Psoas muscle (tissue), 8 donors: ENCODE results near the gene MED31. TPM values are rescaled to one million over a fixed set of nuclear protein-coding genes. Genes with fewer than 3 reads are reported as not detected.

Experiments used
- ATAC-seq, 4 donors: fragments of 200-7000 bp; cut with Tn5 transposase; one replicate each; pipeline ENCODE4 v1.9.1; 2020; ENCODE audit warnings: moderate library complexity in 3 of 4, mild to moderate bottlenecking in 2 of 4
- DNase-seq, 2 donors: peaks; one replicate each; pipeline ENCODE4 v3.0.0-alpha.2; 2020
- H3K27ac ChIP-seq: fragments of 200-600 bp; one replicate; pipeline ENCODE4 v1.8.0; 2022
- H3K27me3 ChIP-seq, 3 donors: fragments of 200-600 bp in 1 of 3; one replicate each; pipeline versions ENCODE4 v1.6.1 to v1.8.0; 2013 to 2022; ENCODE audit warnings: low read length in 2 of 3, mild to moderate bottlenecking in 2 of 3, moderate library complexity in 1 of 3; ENCODE audit not compliant: insufficient read depth in 3 of 3
- H3K36me3 ChIP-seq, 2 donors: fragments of 200-600 bp in 1 of 2; one replicate each; pipeline versions ENCODE4 v1.6.1 to v1.8.0; 2013 to 2022; ENCODE audit warnings: low read depth in 1 of 2, mild to moderate bottlenecking in 1 of 2, moderate library complexity in 1 of 2; ENCODE audit not compliant: insufficient read depth in 1 of 2
- H3K4me1 ChIP-seq: fragments of 200-600 bp; one replicate; pipeline ENCODE4 v1.8.0; 2022
- H3K4me3 ChIP-seq: fragments of 200-600 bp; one replicate; pipeline ENCODE4 v1.8.0; 2022; ENCODE audit warnings: mild to moderate bottlenecking
- H3K9me3 ChIP-seq: fragments of 200-600 bp; one replicate; pipeline ENCODE4 v1.8.0; 2022
- WGBS, 3 donors: extraction: QIAGEN DNeasy Blood & Tissue Kit; methylation state at CpG; one replicate each; pipeline versions ENCODE4 v1.1.6 to v1.1.7; 2013; 5-methylcytosine and 5-hydroxymethylcytosine counted together
- intact Hi-C, 2 donors: fragments of 100-400 bp; cut with DNase I; formaldehyde crosslinking; loops; one replicate each; pipeline versions ENCODE4 v1.11.0 to v1.14.2; 2022
- polyA plus RNA-seq, 3 donors: library from polyadenylated mRNA; stranded (reverse); fragments of 200-250 nt; gene quantifications; one replicate each; pipeline ENCODE4 v1.2.3, GENCODE V29; 2013
- total RNA-seq, 4 donors: library from RNA; stranded (reverse); fragmentation: NEBNext Ultra II Directional in 2 of 4; extraction: Animal tissue kit (Norgen Biotek cat#: 25700) in 2 of 4; gene quantifications; one replicate each; pipeline versions ENCODE4 v1.2.1 to v1.2.4, GENCODE V29; 2021 to 2023
- TF ChIP-seq, protein P1 (sequence below): fragments of 200-600 bp; IDR thresholded peaks from one replicate; pipeline ENCODE4 v1.8.0; 2022; ENCODE audit warnings: antibody characterized with exemption
- donor health status: healthy with polysubstance abuse.
- donor health status: DM: no; HTN: no; CAD: no; lungs with moderate emphysema.
- donor health status: Bipolar disorder and iron deficiency.
- donor health status: healthy.
- donor health status: DM: yes; HTN: yes; CAD: no.
- donor health status: DM: no; HTN: no; CAD: no.
- donor health status: DM: no; HTN: no; CAD: no.
- donor health status: DM: yes; HTN: yes; CAD: no.

Gene MED31
- total and polyA plus RNA-seq, 7 donors: 12.2 to 55.2 (median 12.7) TPM

DNA sequence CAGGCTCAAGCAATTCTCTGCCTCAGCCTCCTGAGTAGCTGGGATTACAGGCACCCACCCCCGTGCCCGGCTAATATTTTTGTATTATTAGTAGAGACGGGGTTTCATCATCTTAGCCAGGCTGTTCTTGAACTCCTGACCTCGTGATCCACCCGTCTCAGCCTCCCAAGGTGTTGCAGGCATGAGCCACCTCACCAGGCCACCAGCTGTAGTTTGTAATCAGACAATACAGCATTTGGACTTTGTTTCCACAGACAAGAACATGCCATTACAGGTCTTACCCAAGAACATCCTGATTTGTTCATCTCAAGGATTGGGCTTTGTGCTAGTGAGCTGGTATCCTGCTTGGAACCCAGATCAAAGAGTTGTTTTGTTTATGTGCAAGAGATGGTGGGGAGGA, 30.3 kb upstream of the MED31 start:
- peaks cover 0 to 45% (median 6%) of the 10 kb centered on the region in 3 donors for H3K27me3 ChIP-seq
- no peaks in the 10 kb centered on the region for H3K4me1 ChIP-seq
- no peak for DNase-seq
- WGBS, 3 donors: 75 to 82% (median 77%) methylated on average over 5 of the region's 5 CpGs
- H3K27ac ChIP-seq: no peak overlapping the region
- ATAC-seq: no peak
- H3K36me3 ChIP-seq: no peaks in the 10 kb centered on the region
- TF ChIP-seq, protein P1, sequence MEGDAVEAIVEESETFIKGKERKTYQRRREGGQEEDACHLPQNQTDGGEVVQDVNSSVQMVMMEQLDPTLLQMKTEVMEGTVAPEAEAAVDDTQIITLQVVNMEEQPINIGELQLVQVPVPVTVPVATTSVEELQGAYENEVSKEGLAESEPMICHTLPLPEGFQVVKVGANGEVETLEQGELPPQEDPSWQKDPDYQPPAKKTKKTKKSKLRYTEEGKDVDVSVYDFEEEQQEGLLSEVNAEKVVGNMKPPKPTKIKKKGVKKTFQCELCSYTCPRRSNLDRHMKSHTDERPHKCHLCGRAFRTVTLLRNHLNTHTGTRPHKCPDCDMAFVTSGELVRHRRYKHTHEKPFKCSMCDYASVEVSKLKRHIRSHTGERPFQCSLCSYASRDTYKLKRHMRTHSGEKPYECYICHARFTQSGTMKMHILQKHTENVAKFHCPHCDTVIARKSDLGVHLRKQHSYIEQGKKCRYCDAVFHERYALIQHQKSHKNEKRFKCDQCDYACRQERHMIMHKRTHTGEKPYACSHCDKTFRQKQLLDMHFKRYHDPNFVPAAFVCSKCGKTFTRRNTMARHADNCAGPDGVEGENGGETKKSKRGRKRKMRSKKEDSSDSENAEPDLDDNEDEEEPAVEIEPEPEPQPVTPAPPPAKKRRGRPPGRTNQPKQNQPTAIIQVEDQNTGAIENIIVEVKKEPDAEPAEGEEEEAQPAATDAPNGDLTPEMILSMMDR: no peak
- intact Hi-C loops: no loop called here
- no peaks in the 10 kb centered on the region for H3K9me3 ChIP-seq
- no peak overlapping the region for H3K4me3 ChIP-seq

DNA sequence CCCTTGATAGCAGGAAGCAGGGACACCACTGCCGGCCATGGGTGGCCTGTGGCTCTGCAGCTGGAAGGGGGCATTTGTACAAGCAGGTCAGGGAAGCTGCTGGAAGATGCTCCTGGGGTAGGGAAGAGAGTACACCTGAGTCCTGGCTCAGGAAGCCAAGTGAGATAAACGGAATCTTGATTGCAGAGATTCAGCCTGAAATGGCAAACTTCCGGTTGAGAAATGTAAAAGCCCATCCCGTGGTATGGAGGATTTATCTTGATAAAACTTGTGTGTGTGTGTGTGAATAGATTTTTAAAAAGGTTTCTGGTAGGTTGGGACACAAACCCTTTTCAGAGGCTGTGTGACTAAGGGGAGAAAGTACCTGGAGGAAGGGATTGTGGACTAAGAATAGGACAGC, 29.8 kb upstream of the MED31 start:
- H3K4me3 ChIP-seq: no peak overlapping the region
- no peaks in the 10 kb centered on the region for H3K36me3 ChIP-seq
- ATAC-seq (no peak), DNase-seq (no peak)
- peaks cover 0 to 45% (median 6%) of the 10 kb centered on the region in 3 donors for H3K27me3 ChIP-seq
- TF ChIP-seq, protein P1: no peak
- 65 to 72% (median 69%) methylated on average over 4 of the region's 4 CpGs for WGBS, 3 donors
- H3K4me1 ChIP-seq: no peaks in the 10 kb centered on the region
- no peak overlapping the region for H3K27ac ChIP-seq
- H3K9me3 ChIP-seq: no peaks in the 10 kb centered on the region
- intact Hi-C loops: no loop called here

DNA sequence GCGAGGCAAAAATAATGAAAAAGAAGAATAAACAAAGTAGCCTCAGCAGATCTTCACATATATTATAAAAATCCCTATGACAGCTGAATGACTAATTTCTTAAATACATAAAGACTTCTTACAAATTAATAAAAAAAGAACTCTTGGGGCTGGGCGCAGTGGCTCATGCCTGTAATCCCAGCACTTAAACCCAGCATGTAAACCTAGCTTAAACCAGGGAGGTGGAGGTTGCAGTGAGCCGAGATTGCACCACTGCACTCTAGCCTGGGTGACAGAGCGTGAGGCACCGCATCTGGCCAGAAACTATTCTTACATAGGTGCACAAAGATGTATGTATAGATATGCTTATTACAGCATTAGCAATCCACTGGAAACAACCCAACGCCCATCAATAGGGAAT, 27.8 kb upstream of the MED31 start:
- TF ChIP-seq, protein P1: no peak
- Histone ChIP-seq H3K9me3 (no peaks in the 10 kb centered on the region), H3K27ac (no peak overlapping the region), H3K4me3 (no peak overlapping the region), H3K27me3 (peaks cover 0 to 45% (median 6%) of the 10 kb centered on the region in 3 donors), H3K36me3 (no peaks in the 10 kb centered on the region), H3K4me1 (no peaks in the 10 kb centered on the region)
- WGBS, 3 donors: 76 to 81% (median 76%) methylated on average over 6 of the region's 6 CpGs
- no peak for DNase-seq
- ATAC-seq: no peak
- intact Hi-C loops: no loop called here

DNA sequence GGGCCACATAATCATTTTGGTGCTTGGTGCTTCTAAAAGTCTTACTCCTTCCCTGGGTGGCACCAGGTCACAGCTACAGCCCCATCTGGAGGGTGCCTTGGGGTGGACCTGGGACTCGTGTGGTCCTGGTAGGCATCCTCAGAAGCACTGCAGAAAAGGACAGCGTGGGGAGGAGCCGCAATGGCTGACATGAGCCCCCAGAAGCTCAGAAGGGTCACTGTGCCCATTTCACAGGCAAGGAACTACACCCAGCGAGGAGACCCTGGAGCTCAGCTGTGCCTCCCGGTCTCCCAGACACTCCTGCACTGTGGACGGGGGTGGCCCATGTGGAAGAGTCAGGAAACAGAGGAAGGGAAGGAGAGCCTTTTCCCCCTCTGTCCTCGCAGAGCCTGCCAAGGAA, 26.5 kb upstream of the MED31 start:
- Histone ChIP-seq H3K4me1 (no peaks in the 10 kb centered on the region), H3K4me3 (no peak overlapping the region), H3K36me3 (no peaks in the 10 kb centered on the region), H3K9me3 (no peaks in the 10 kb centered on the region), H3K27me3 (peaks cover 0 to 45% (median 6%) of the 10 kb centered on the region in 3 donors), H3K27ac (no peak overlapping the region)
- intact Hi-C loops: no loop called here
- no peak for DNase-seq
- 64 to 78% (median 71%) methylated on average over 7 of the region's 7 CpGs for WGBS, 3 donors
- ATAC-seq: no peak
- TF ChIP-seq, protein P1: no peak

DNA sequence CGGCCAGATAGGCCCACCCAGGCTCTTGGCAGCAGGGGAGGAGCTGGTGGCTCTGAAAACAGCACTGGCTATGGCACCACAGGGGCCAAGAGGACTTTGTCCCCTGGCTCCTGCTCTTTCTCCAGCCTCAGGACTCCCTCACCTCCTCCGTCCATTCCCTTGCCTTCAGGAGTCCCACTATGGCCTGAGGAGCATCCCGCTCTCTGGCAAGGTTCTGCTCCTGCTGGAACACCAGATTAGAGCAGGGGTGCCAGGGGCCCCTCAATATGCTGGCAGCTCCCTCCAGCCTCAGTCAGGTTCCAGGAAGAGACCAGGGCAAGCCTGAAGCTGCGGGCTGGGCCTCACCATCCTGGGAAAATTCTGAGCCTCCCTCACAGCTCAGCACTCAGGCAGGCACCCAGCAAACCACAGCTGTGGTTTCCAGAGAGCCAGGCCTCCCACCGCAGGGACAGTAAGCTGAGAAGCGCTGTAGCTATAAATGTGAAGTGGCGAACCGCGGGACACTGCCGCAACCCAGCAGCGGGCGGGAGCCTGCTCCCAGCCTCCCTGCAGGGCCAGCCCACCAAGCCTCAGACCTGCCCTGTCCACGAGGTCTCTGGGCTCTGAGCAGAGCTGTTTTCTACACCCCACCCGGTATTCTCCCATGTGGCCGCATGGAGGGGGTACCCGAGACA, 25.9 kb upstream of the MED31 start:
- H3K4me3 ChIP-seq: no peak overlapping the region
- WGBS, 3 donors: 32 to 44% (median 42%) methylated on average over 15 to 16 of the region's 16 CpGs
- no peaks in the 10 kb centered on the region for H3K9me3 ChIP-seq
- DNase-seq (no peak), ATAC-seq (no peak)
- no peaks in the 10 kb centered on the region for H3K36me3 ChIP-seq
- H3K27ac ChIP-seq: no peak overlapping the region
- H3K27me3 ChIP-seq: peaks cover 0 to 42% (median 6%) of the 10 kb centered on the region in 3 donors
- intact Hi-C loops: no loop called here
- TF ChIP-seq, protein P1: no peak
- no peaks in the 10 kb centered on the region for H3K4me1 ChIP-seq
